Measurements from ENCODE around the gene NYNRIN.
"Not testable (repeated sequence)": the region's sequence is repeated elsewhere in the genome, so short reads cannot be mapped to it uniquely, and the experiment has no call there.

NYNRIN gene

GRCh38 chr14:24441485-24441884, 42.7 kb downstream of the NYNRIN start:
- FAIRE-seq (no peak), DNase-seq (ENCODE audit: insufficient read length, low spot score) (no peak)
- TF ChIP-seq POLR2AphosphoS5 (IDR thresholded peaks at IDR 0.05; ENCODE audit: low read depth, low read length) = no peak

DNA sequence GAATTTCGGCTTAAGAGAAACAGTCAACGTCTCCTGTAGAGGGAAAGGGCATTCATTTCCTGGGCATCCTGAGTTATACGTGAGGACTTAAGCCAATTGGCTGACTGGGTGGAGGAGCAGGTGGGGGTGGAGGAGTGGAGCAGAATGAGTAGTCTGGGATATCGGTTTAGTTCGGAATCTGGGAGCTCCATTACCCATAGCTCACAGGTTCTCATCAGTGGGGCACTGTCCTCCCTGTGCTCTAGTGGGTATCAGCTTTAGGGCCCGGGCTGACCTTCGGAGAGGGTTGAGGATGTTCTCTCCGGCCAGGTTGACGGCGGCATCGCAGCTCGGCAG, 43.1 kb downstream of the NYNRIN start:
- FAIRE-seq = no peak
- DNase-seq (ENCODE audit: insufficient read length, low spot score) = no peak
- no peak for TF ChIP-seq POU2F2 (IDR thresholded peaks at IDR 0.05; ENCODE audit: low read depth, low read length)
- no peak for TF ChIP-seq POLR2A (IDR thresholded peaks at IDR 0.05; ENCODE audit: low read depth, low read length)
- no peak for TF ChIP-seq POLR2AphosphoS5 (IDR thresholded peaks at IDR 0.05; ENCODE audit: low read depth, low read length)

GRCh38 chr14:24442240-24443052, 43.6 kb downstream of the NYNRIN start, which contains the start of gene SDR39U1:
SDR39U1 (minus strand) TSS chr14:24442776; CDS start chr14:24442769, 7 bp downstream.
- TF ChIP-seq TAF1 (IDR thresholded peaks at IDR 0.05; ENCODE audit: low read depth, low read length) (peak; percentile 44; the same call in 1 of the 2 replicates), POLR2A (IDR thresholded peaks at IDR 0.05; ENCODE audit: low read depth, low read length) (peak; percentile 84), PAX5 (IDR thresholded peaks at IDR 0.05; ENCODE audit: insufficient read depth, low read length, severe bottlenecking) (peak; percentile 26), POU2F2 (IDR thresholded peaks at IDR 0.05; ENCODE audit: low read depth, low read length) (0 out of 2 replicates have a peak, but pooled peaks have one; percentile 67), SPI1 (IDR thresholded peaks at IDR 0.05; ENCODE audit: low read depth, low read length) (no peak), POLR2AphosphoS5 (IDR thresholded peaks at IDR 0.05; ENCODE audit: low read depth, low read length) (peak; percentile 83)
- DNase-seq (ENCODE audit: insufficient read length, low spot score) = peak; percentile 91
- peak; percentile 97 for FAIRE-seq

DNA sequence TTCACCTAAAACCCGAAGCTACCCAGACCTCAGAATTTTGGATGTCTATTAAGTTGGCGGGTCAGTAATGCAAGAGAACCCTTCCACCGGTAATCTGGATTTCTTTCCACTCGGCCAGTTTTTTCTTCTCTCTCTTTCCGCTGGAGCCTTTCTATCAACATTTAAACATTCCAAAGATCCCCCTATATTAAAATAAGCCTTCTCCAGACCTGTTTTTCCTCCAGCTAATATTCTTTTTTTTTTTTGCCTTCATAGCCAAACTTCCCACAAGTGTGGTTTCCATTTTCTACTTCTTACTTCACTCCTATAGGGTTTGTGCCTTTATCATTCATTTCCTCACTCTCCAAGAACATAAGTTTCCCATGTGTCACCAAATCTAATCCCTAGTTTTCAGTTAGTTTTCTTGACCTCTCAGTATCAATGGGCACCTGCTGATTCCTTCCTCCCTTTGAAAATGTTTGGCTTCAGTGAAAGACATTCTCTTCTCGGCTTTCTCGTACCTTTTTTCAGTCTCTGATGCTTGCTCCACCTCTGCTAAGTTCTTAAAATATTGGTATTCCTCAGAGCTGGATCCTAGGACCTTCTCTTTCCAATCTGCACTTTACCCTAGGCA, 44.4 kb downstream of the NYNRIN start:
- TF ChIP-seq POLR2AphosphoS5 (IDR thresholded peaks at IDR 0.05; ENCODE audit: low read depth, low read length) (no peak), POU2F2 (IDR thresholded peaks at IDR 0.05; ENCODE audit: low read depth, low read length) (no peak), SPI1 (IDR thresholded peaks at IDR 0.05; ENCODE audit: low read depth, low read length) (no peak), TAF1 (IDR thresholded peaks at IDR 0.05; ENCODE audit: low read depth, low read length) (no peak), POLR2A (IDR thresholded peaks at IDR 0.05; ENCODE audit: low read depth, low read length) (no peak; the same call in 1 of the 2 replicates), PAX5 (IDR thresholded peaks at IDR 0.05; ENCODE audit: insufficient read depth, low read length, severe bottlenecking) (no peak)
- DNase-seq (ENCODE audit: insufficient read length, low spot score) = no peak
- no peak for FAIRE-seq

DNA sequence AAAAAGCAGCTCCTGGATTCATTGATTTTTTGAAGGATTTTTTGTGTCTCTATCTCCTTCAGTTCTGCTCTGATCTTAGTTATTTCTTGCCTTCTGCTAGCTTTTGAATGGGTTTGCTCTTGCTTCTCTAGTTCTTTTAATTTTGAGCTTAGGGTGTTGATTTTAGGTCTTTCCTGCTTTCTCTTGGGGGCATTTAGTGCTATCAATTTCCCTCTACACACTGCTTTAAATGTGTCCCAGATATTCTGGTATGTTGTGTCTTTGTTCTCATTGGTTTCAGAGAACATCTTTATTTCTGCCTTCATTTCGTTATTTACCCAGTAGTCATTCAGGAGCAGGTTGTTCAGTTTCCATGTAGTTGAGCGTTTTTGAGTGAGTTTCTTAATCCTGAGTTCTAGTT, 52.0 kb downstream of the NYNRIN start:
- DNase-seq (ENCODE audit: insufficient read length, low spot score); FAIRE-seq: not testable (repeated sequence)

DNA sequence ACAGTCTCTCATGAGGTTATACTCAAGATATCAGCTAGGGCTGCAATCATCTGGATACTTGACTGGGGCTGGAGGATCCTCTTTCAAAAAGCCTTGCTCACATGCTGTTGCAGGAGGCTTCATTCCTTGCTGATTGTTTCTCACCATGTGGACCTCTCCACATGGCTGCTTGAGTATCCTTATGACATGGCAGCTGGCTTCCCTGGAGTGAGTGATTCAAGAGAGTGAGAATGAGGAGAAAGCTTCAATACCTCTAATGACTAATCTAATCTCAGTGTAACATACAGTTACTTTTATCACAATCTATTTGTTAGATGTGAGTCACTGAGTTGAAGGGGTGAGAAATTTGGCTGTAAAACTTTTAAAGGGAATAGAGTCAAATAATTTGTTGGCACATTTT, 58.2 kb downstream of the NYNRIN start:
- TF ChIP-seq SPI1 (IDR thresholded peaks at IDR 0.05; ENCODE audit: low read depth, low read length) = no peak
- TF ChIP-seq POU2F2 (IDR thresholded peaks at IDR 0.05; ENCODE audit: low read depth, low read length) = no peak
- no peak for TF ChIP-seq POLR2A (IDR thresholded peaks at IDR 0.05; ENCODE audit: low read depth, low read length)
- TF ChIP-seq TAF1 (IDR thresholded peaks at IDR 0.05; ENCODE audit: low read depth, low read length) = no peak
- no peak for DNase-seq (ENCODE audit: insufficient read length, low spot score)
- no peak for FAIRE-seq

DNA sequence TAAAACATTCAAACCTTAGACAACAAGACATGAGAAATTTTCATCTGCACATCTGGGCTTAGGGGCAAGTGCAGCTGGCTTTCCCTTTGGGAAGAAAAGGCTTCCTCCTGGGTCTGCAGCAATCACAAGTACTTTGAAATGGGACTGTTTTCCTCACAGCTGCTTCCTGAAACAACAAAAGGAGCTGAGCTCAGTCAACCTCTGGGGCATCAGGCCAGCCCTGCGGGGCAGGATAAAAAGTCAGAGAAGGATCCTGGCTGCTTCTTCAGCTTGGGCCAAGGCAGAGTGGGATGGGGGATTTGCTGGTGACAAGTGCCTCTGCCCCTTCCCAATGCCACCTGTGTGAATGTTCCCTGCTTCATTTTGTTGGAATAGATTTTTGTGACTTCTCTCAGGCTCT, 59.9 kb downstream of the NYNRIN start:
- no peak for FAIRE-seq
- no peak for DNase-seq (ENCODE audit: insufficient read length, low spot score)
- TF ChIP-seq POLR2AphosphoS5 (IDR thresholded peaks at IDR 0.05; ENCODE audit: low read depth, low read length) (no peak), TAF1 (IDR thresholded peaks at IDR 0.05; ENCODE audit: low read depth, low read length) (no peak), POU2F2 (IDR thresholded peaks at IDR 0.05; ENCODE audit: low read depth, low read length) (no peak), POLR2A (IDR thresholded peaks at IDR 0.05; ENCODE audit: low read depth, low read length) (no peak), SPI1 (IDR thresholded peaks at IDR 0.05; ENCODE audit: low read depth, low read length) (no peak), PAX5 (IDR thresholded peaks at IDR 0.05; ENCODE audit: insufficient read depth, low read length, severe bottlenecking) (no peak)

- no peak for FAIRE-seq
- TF ChIP-seq POLR2AphosphoS5 (IDR thresholded peaks at IDR 0.05; ENCODE audit: low read depth, low read length) = no peak
- no peak for DNase-seq (ENCODE audit: insufficient read length, low spot score)
These were observed 60.5 kb downstream of the NYNRIN start for GRCh38 chr14:24459331-24459730.

DNA sequence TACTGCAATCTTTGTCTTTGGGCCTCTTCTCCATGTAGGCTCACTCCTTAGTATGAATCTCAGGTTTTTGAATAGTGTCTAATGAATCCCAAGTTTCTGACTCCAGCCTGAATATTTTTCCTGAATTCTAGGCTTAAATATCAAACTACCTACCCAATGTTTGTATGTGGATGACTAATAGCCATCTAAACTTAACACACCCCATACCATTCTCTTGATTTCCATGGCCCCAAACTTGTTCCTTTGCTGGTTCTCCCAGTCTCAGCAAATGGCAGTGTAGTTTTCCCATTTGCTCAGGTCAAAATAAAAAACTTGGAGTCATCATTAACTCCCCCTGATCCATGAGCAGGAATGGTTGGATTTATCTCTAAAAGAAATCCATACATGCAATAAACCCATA, 62.5 kb downstream of the NYNRIN start:
- DNase-seq (ENCODE audit: insufficient read length, low spot score) (no peak), FAIRE-seq (no peak)
- TF ChIP-seq POU2F2 (IDR thresholded peaks at IDR 0.05; ENCODE audit: low read depth, low read length) = no peak
- TF ChIP-seq SPI1 (IDR thresholded peaks at IDR 0.05; ENCODE audit: low read depth, low read length) = no peak
- TF ChIP-seq PAX5 (IDR thresholded peaks at IDR 0.05; ENCODE audit: insufficient read depth, low read length, severe bottlenecking) = no peak
- no peak for TF ChIP-seq TAF1 (IDR thresholded peaks at IDR 0.05; ENCODE audit: low read depth, low read length)
- no peak for TF ChIP-seq POLR2AphosphoS5 (IDR thresholded peaks at IDR 0.05; ENCODE audit: low read depth, low read length)
- no peak for TF ChIP-seq POLR2A (IDR thresholded peaks at IDR 0.05; ENCODE audit: low read depth, low read length)

GRCh38 chr14:24463017-24463883, 64.4 kb downstream of the NYNRIN start:
- peak; percentile 51 for FAIRE-seq
- TF ChIP-seq POU2F2 (IDR thresholded peaks at IDR 0.05; ENCODE audit: low read depth, low read length) (no peak), SPI1 (IDR thresholded peaks at IDR 0.05; ENCODE audit: low read depth, low read length) (no peak), TAF1 (IDR thresholded peaks at IDR 0.05; ENCODE audit: low read depth, low read length) (no peak), POLR2A (IDR thresholded peaks at IDR 0.05; ENCODE audit: low read depth, low read length) (no peak), PAX5 (IDR thresholded peaks at IDR 0.05; ENCODE audit: insufficient read depth, low read length, severe bottlenecking) (no peak), POLR2AphosphoS5 (IDR thresholded peaks at IDR 0.05; ENCODE audit: low read depth, low read length) (no peak)
- no peak for DNase-seq (ENCODE audit: insufficient read length, low spot score)

All from GM12891 (cell line).